Activated naive CD4-positive, alpha-beta T cell treated with anti-CD3 and anti-CD28 coated beads, Interleukin-2, amount 50 U/mL, for 16 hours (primary cell): ENCODE measurements around the gene PPP1R1A.

Source experiments
- DNase-seq: peaks from one replicate; pipeline ENCODE4 v3.0.0-alpha.2; 2020

PPP1R1A gene

GRCh38 chr12:54603173-54603814, 14.8 kb upstream of the PPP1R1A start:
- peak; percentile 61 for DNase-seq

DNA sequence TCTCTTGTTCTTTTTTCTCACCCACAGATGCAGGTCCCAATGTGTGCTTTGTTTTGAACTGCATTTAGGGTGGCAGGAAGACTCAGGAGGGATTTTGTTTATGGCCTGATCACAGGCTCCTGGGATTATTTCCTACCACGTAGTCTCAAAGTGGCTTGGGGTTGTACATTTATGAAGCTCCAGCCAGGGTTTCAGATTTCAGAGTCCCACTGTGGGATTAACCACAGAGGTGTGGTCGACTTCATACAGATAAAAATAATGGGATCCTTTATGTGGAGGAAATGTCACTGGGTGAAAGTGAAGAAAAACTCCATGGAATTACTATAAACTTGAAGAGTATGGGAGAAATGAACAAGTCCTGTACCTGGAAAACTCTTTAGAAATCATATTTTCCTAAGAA, 14.2 kb upstream of the PPP1R1A start:
- no peak for DNase-seq

DNA sequence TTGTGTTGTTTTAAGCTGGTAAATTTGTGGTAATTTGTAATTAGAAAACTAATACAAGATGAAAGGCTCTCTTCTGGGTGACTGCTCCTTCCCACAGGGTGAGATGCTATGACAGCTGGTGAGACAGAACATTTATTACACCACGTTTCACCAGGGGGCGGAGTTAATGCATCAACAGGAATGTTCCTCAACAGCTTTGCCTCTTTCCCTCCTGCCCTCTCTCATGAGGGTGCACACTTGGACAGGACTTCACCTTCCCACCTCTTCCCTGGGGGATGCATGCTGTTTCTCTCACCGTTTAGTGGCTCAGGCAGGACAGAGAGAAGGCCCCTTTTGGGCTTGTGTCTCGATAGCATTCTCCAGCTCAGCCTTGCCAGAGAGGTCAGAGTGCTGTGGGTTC, 13.4 kb upstream of the PPP1R1A start:
- no peak for DNase-seq

- no peak for DNase-seq
Measured at GRCh38 chr12:54598970-54599369, 10.5 kb upstream of the PPP1R1A start.

DNA sequence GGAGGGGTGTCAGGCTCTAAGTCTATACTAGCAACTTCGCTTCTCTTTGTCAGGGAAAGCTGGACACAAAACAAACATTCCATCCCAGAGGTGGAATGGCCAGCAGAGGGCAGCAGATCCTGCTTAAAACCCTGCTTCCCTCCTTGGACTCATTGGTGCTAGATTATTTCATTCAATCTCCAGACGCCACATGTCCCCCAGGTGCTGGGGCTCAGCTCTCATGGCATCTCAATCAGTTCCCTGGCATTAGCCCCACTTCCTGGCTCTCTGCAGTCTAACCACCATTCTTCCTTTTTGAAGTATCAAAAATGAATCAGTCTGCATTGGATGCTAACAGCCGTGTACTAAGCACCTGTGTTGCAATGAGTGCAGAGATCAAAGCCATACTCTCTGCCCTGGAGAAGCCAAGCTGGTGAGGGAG, 8.1 kb upstream of the PPP1R1A start:
- DNase-seq = peak; percentile 53

GRCh38 chr12:54595471-54595870, 7.0 kb upstream of the PPP1R1A start:
- no peak for DNase-seq

DNA sequence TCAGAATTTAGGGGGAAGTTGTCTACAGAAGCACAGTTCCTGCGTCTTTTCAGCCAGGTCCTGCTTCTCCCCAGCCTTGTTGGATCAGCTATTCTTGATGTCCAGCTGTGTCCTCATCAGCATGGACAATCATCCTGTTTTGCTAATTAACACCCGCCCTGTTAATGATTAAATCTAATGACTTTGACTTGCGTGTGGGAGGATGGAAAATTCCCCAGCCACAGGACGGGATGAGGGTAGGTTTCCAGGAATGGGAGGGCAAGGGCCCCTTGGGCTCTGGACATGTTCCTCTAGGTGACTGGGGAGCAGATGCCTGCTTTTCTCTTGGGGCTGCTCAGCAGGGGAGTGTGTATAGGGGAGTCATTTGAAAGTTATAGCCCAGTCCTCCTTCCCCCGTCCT, 5.3 kb upstream of the PPP1R1A start:
- DNase-seq = no peak

DNA sequence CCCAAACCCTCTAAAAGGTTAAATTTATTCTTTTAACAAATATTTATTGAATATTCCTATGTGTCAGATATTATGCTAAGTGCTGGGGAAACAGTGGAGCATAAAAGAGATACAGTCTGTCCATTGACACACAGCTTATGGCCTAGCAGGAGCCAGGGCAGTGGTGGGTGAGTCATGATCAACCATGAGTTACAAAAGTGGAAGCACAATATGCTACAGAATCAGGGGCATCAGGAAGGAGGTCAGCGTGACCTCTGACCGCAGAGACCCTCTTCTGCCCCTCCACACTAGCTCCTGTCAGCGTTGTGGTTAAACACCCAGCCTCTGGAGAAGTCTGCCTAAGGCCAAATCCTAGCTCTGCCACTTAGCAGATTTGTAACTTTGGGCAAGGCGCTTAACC, 4.7 kb upstream of the PPP1R1A start:
- DNase-seq = no peak

- DNase-seq = no peak
Measured at GRCh38 chr12:54592316-54592715, 3.9 kb upstream of the PPP1R1A start.

GRCh38 chr12:54590978-54591591, 2.6 kb upstream of the PPP1R1A start:
- DNase-seq = no peak

DNA sequence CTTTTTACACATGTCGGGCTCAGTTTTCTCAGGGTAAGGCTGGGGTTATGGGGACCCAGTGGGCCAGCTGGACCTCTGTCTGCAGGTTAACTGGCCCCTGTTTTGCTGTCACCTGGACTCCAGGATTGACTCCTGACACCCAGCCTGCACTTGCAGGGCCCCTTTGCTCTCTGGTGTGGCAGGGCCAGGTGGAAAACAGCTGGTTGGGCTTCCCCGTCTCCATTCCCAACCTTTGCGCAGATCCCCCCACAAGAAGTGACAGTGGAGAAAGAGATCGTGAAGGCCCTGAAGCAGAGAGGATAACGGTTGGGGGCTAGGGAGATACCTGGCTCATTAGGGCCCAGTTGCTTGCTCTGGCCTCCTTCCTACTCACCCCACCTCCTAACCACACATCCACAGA, 1.5 kb upstream of the PPP1R1A start:
- DNase-seq = no peak

GRCh38 chr12:54588890-54589267, 420 bp upstream of the PPP1R1A start:
- no peak for DNase-seq

DNA sequence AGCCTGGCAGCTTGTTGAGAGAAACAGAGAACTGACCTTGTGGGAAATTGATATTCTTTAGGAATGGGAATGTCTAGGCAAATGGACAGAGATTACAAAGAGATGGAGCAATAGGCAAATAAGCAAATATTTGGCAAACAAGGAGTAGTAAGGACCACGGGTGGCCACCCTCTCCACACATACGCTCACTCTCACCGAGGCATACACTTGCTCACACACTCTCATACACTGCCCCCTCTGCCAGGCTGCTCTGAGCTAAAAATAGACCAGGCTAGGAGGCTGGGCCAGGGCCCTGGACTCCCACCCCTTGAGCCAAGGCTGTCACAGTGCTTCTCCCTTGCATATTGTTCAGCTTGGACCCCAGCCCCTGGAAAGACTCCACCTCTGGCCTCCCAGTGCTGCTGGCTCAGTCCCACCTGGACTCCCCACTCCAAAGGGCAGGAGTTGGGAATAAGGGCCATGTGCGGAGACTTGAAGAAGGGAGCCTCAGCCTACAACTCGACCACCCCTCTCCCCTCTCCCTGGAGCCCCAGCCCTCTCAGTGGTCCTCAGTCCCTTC, 1.1 kb downstream of the PPP1R1A start:
- no peak for DNase-seq

DNA sequence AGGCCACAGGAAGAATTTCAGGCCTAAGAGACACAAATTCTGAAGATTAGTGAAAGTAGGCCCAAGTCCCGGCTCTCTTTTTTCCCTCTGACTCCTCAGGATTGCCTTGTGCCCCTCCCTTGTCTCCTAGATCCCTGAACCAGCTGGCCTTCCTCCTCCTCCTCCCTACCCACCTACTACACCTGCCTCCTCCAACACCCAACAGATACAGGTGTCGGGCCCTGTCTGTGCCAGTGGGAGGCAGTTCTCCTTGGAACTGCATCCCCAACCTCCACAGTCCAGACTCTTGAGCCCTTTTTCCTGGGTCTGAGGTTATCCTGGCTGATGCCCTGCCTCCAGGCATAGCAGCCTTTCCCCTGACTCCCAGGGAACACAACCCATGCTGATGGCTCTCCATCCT, 1.8 kb downstream of the PPP1R1A start:
- DNase-seq = no peak

GRCh38 chr12:54585243-54585642, 3.2 kb downstream of the PPP1R1A start:
- DNase-seq = no peak

- no peak for DNase-seq
Measured at GRCh38 chr12:54584128-54584527, 4.3 kb downstream of the PPP1R1A start.

DNA sequence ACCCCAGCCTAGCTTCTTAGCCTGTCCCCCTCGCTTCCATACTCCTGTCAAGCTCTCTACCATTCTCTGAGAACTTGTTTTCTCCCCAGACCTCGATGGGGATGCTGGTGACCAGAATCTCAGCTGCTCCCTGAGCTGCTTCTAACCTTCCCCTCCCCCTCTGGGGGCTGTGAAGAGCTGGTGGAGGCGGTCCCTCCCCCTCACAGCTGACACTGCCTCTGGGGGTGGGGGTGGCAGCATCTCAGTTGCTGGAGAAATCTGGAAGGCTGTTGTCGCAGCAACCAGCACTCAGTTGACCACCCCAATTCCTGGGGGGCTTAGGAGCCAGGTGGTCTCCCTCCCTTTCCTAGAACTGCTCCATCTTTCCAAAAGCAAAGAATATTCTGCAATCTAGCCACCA, 4.7 kb downstream of the PPP1R1A start:
- no peak for DNase-seq

GRCh38 chr12:54581412-54581811, 7.0 kb downstream of the PPP1R1A start:
- no peak for DNase-seq

- peak; percentile 81 for DNase-seq
Measured at GRCh38 chr12:54579696-54580333, 8.6 kb downstream of the PPP1R1A start.

DNA sequence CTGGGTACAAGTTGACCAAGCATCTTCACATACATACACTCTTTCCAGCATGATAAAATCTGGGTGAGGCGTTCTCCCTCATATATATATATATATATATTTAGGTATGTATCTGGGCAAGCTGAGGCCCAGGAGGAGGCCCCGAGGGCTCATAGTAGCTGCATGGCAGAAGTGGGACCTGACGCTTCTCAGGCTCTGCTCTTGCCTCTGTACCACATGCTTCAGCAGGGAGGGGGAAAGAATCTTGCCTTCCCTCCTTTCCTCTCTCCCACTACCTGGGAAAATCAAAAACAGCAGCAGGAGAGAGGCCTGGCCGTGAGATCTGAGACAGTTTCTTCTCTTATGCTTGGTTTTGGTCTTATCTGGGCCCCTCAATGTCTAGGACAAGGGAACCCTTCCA, 9.2 kb downstream of the PPP1R1A start:
- no peak for DNase-seq

DNA sequence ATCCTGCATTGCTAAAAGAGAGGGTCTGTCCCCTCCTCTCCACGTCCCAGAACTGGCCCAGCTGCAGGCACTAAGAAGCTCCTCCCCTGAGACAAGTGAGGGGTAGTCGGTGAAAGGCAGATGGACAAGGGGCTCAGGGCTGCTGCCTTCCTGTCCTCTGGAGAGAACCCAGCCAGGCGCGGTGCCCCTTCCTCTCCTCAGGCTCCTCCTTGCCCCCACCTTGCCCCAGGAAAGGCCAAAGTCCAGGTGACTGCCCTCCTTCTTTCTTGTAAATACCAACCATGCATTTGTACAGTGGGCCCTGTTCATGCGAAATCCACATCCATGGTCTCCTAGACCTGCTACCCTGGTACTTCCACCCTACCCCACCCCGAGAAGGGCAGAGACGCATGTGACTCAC, 9.7 kb downstream of the PPP1R1A start:
- DNase-seq = no peak

DNA sequence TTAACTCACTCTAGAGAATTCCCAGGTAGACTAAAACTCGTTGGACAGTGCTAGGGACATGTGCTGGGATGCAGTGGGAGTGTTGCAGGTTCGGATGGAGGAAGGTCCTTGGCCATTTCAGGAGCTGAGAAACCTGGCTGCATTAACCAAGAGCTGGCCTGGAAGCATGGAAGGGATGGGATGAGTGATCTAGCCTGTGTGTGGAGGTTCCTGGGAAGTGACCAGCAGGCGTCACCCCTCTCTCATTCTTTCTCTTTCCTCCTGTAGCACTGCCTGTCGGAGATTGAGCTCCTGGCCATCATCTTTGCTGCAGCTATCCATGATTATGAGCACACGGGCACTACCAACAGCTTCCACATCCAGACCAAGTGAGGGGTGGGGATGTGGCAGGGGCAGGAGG, 15.6 kb downstream of the PPP1R1A start:
- DNase-seq = no peak

DNA sequence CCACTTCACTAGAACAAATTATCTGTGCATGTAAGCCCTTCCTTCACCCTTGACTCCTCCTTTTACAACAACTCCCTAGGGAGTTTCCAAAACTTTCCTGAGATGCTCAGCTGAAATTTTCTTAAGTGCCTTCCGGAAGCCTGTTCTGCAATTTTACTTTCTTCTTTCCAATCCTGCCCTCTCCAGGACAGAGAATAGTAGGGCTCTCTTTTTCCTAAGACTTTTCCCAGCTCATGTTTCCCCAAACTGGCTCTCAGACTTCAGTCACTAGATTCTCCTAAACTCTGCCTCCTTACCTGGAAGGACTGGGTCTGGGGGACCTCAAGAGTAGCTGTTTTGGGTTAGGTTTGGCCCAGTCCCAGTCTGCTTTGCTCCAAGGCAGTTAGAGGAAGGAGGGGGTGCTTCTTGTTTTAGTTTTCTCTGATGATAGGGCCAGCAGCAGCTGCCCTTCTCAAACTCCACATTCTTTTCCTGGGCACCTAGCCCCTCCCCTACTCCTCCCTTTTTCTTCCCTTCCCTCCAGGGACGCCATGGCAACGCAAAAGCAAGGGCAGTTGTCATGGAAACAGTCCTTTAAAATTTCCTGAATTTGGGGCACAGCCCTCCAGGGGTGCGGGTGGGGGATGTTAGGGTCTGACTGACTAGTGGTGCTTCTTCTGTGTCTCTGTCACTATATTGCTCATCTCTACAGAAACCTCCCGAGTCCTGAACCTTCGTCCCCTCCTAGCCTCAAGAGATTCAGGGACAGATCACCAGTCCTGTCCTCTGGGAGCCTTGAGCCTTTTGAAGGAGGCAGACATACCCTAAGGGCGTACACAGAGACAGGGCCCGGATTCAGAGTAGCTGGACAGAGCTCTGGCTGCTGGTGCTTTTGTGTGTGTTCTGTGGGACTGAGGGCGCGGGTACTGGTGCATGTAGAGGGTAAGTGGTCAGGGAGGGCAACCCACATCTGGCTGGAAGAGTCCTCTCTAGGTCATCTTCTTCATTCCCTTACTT, 17.0 kb downstream of the PPP1R1A start:
- no peak for DNase-seq
